Measurements from ENCODE around the gene ACACA. TPM values are rescaled to one million over a fixed set of nuclear protein-coding genes. Genes with fewer than 3 reads are reported as not detected.
A peak's percentile ranks its signal among the peaks of the same experiment; 100 is the strongest.
"Not testable (repeated sequence)": the region's sequence is repeated elsewhere in the genome, so short reads cannot be mapped to it uniquely, and the experiment has no call there.

ACACA gene
- total RNA-seq, 2 experiments from 2014 or later: 52.6 to 59.8 TPM

DNA sequence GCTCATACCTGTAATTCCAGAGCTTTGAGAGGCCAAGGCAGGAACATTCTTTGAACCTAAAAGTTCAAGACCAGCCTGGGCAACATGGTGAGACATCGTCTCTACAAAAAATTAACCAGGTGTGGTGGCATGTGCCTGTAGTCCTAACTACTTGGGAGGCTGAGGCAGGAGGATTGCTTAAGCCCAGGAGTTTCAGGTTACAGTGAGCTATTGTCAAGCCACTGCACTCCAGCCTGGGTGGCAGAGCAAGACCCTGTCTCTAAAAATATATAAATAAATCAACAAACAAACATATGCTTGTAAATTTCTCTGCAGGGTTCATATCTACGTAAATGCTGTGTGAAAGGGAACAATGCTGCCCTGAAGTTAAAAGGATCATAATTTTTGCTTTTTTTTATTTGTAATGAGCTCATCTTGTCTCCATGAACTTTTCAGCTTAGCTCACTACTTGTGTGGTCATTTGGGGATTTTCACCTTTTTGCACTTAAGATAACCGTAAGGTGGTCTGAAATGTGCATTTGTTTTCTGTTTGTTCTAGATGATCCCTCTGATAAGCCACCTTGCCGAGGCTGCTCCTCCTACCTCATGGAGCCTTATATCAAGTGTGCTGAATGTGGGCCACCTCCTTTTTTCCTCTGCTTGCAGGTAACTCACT lies 16.5 kb upstream of the ACACA start:
- DNase-seq: no peak
- Mint-ChIP-seq H3K36me3 (ENCODE audit: low read depth) (peaks cover 33% of the 10 kb centered on the region), H3K9me3 (no peaks in the 10 kb centered on the region), H3K4me1 (ENCODE audit: low read depth) (no peaks in the 10 kb centered on the region), H3K4me3 (no peak overlapping the region), H3K27me3 (ENCODE audit: low read depth) (no peaks in the 10 kb centered on the region), H3K27ac (no peak overlapping the region)
- CTCF ChIA-PET: interaction anchor here (2.2 kb wide), 1 partner anchor 14 kb away, joined by 5 read pairs; no protein-coding TSS in a partner anchor
- intact Hi-C loops (cut with micrococcal nuclease): no loop called here

DNA sequence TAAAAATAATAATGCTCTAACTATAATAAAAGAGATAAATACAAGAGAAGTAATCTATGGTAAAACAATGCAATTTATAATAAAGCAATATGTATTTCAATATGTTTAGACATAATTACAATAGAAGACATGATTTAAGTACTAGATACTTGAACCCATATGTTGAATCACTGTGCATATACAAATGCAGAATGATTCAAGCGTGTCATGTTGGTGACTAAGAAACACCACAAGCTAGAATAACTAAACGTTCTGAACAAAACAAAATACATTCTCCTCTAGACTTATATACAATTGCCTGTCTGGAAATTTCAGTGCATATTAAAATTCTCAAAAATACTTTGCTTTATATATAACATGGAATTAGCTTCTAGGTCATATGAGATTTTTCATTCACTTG lies 11.2 kb upstream of the ACACA start:
- no peak for DNase-seq
- CTCF ChIA-PET: no interaction called here
- peaks cover 10% of the 10 kb centered on the region for H3K4me1 Mint-ChIP-seq (ENCODE audit: low read depth)
- H3K9me3 Mint-ChIP-seq: no peaks in the 10 kb centered on the region
- H3K27ac Mint-ChIP-seq: no peak overlapping the region
- H3K27me3 Mint-ChIP-seq (ENCODE audit: low read depth): no peaks in the 10 kb centered on the region
- intact Hi-C loops (cut with micrococcal nuclease): no loop called here
- H3K4me3 Mint-ChIP-seq: no peak overlapping the region
- H3K36me3 Mint-ChIP-seq (ENCODE audit: low read depth): peaks cover 34% of the 10 kb centered on the region

DNA sequence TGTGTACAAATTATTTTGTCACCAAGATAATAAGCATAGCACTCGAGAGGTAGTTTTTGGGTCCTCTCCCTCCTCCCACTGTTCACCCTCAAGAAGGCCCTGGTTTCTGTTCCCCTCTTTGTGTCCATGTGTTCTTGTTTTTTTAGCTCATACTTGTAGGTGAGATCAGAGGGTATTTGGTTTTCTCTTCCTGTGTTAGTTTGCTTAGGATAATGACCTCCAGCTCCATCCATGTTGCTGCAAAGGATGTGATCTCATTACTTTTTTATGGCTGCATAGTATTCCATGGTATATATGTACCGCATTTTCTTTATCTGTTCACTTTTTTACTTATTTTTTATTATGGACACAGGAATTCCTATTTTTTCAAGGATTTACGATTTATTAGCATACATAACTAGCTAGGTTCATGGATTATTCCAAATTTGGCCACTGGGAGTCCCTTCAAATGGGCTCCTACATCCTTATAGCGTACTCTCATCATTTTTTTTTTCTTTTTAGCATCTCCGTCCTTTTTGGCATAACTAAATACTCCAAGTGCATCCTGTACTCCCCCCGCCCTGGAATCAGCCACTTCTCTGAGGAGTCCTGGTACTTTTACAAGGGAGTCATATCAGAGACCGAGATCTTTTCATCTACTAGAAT lies 7.4 kb upstream of the ACACA start:
- intact Hi-C loops (cut with micrococcal nuclease): no loop called here
- Mint-ChIP-seq H3K36me3 (ENCODE audit: low read depth) (peaks cover 38% of the 10 kb centered on the region), H3K4me1 (ENCODE audit: low read depth) (peaks cover 18% of the 10 kb centered on the region), H3K27me3 (ENCODE audit: low read depth) (no peaks in the 10 kb centered on the region), H3K4me3 (no peak overlapping the region), H3K9me3 (no peaks in the 10 kb centered on the region), H3K27ac (no peak overlapping the region)
- no peak for DNase-seq
- CTCF ChIA-PET: interaction anchor here (1.5 kb wide), 1 partner anchor 9 kb away, joined by 4 read pairs; no protein-coding TSS in a partner anchor

DNA sequence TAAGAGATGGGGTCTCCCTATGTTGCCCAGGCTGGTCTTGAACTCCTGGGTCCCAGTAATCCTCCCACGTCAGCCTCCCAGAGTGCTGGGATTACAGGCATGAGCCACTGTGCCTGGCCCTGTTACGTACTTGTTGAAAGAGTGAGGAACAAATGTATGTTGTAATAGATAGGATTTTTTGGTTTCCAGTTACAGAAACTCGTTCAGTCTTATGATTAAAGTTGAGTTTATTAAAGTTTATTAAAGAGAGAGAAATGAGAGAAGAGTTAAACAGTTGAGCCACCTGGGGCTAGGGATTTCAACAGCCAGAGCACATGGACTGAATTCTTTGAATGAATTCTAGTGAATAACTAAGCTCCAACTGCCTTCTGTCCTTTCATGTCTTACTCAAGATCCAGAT lies 3.7 kb upstream of the ACACA start:
- DNase-seq: no peak
- intact Hi-C loops (cut with micrococcal nuclease): no loop called here
- Mint-ChIP-seq H3K9me3 (no peaks in the 10 kb centered on the region), H3K27me3 (ENCODE audit: low read depth) (no peaks in the 10 kb centered on the region), H3K4me1 (ENCODE audit: low read depth) (peaks cover 36% of the 10 kb centered on the region), H3K27ac (no peak overlapping the region), H3K36me3 (ENCODE audit: low read depth) (peaks cover 52% of the 10 kb centered on the region), H3K4me3 (no peak overlapping the region)
- CTCF ChIA-PET: interaction anchor here (0.7 to 1.0 kb wide), 3 partner anchors 20 to 34 kb away, joined by 3 to 5 read pairs (median 4); partner anchors contain the start of gene C17orf78

DNA sequence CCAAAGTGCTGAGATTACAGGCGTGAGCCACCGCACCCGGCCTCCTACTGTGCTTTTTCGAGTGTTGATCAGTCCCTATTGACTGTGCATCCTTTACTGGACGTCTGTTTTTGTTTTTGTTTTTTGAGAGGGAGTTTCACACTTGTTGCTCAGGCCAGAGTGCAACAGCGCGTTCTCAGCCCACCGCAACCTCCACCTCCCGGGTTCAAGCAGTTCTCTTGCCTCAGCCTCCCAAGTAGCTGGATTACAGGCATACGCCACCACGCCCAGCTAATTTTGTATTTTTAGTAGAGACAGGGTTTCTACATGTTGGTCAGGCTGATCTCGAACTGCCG lies 1.5 kb upstream of the ACACA start:
- not testable (repeated sequence) for DNase-seq
- CTCF ChIA-PET: interaction anchor here (0.5 to 1.3 kb wide), 3 partner anchors 15 to 78 kb away, joined by 3 to 5 read pairs (median 5); no protein-coding TSS in a partner anchor
- peaks cover 49% of the 10 kb centered on the region for H3K4me1 Mint-ChIP-seq (ENCODE audit: low read depth)

DNA sequence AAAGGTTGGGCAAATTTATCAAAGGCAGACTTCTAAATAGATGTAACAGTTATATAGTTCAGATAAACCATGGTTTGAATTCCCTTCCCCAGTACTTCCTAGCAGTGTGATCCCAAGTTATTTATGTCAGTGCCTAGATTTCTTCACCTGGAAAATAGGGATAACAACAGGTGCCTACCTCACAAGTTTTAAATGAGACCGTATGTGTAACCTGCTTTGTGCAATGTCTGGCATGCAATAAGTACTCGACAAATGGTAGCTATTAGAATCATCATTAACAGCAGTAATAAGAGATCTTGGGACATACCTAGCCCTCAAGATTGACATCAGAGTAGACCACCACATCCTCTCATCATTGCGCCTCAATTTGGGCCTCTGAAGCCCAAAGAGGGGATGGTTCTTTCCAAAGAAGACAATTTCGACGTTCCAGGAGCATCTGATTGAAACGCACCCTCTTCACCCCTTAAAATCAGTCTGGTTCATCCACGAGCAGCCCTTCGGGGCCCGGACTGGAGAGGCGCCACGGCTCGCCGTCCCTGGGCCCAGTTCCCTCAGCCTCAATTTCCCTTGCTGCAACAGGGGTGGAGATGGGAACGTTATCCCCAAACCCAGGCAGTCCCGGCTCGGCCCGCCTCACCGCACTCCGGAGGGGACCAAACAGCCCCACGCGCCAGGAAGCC lies 541 bp downstream of the ACACA start:
- Mint-ChIP-seq H3K9me3 (no peaks in the 10 kb centered on the region), H3K27me3 (ENCODE audit: low read depth) (no peaks in the 10 kb centered on the region), H3K36me3 (ENCODE audit: low read depth) (peaks cover 41% of the 10 kb centered on the region), H3K4me3 (peak overlapping the region; percentile 97), H3K27ac (peak overlapping the region; percentile 95), H3K4me1 (ENCODE audit: low read depth) (peaks cover 58% of the 10 kb centered on the region)
- intact Hi-C loops (cut with micrococcal nuclease): loop anchor here (1.0 to 2.0 kb wide), 5 partner anchors 13 to 804 kb away; partner anchors contain the start of genes DUSP14 and SYNRG
- CTCF ChIA-PET: interaction anchor here (0.6 kb wide), 1 partner anchor 33 kb away, joined by 3 read pairs; no protein-coding TSS in a partner anchor
- no peak for DNase-seq

More for the DNA sequence above, 1.5 kb upstream of the ACACA start:
- intact Hi-C loops (cut with micrococcal nuclease); H3K27me3 Mint-ChIP-seq (ENCODE audit: low read depth); H3K9me3 Mint-ChIP-seq: not testable (repeated sequence)
- Mint-ChIP-seq H3K36me3 (ENCODE audit: low read depth) (peaks cover 48% of the 10 kb centered on the region), H3K27ac (peak overlapping the region; percentile 93), H3K4me3 (peak overlapping the region; percentile 82)

DNA sequence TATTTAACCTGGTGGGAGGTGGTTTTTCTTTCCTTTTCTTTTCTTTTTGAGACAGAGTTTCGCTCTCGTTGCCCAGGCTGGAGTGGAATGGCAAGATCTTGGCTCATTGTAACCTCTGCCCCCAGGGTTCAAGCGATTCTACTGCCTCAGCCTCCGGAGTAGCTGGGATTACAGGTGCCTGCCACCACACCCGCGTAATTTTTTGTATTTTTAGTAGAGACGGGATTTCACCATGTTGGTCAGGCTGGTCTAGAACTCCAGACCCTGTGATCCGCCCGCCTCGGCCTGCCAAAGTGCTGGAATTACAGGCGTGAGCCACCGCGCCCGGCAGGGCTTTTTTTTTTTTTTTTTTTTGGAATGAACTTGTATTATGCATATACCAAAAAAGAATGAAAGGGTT lies 1.1 kb downstream of the ACACA start:
- H3K27me3 Mint-ChIP-seq (ENCODE audit: low read depth); intact Hi-C loops (cut with micrococcal nuclease); DNase-seq; H3K9me3 Mint-ChIP-seq; H3K27ac Mint-ChIP-seq: not testable (repeated sequence)
- Mint-ChIP-seq H3K36me3 (ENCODE audit: low read depth) (peaks cover 36% of the 10 kb centered on the region), H3K4me1 (ENCODE audit: low read depth) (peaks cover 58% of the 10 kb centered on the region), H3K4me3 (peak overlapping the region; percentile 97)
- CTCF ChIA-PET: interaction anchor here (0.8 kb wide), 1 partner anchor 9 kb away, joined by 4 read pairs; no protein-coding TSS in a partner anchor

DNA sequence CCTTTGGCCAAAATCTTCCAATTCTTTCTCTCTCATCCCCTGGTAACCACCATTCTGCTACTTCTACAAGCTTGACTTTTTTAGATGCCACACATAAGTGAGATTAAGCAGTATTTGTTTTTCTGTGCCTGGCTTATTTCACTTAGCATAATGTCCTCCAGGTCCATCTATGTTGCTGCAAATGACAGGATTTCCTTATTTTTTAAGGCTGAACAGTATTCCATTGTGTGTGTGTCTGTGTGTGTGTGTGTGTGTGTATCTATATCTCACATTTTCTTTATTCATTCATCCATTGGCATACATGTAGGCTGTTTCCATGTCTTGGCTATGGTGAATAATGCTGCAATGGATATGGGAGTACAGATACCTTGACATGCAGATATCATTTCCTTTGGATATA lies 6.1 kb downstream of the ACACA start:
- Mint-ChIP-seq H3K4me3 (no peak overlapping the region), H3K27ac (no peak overlapping the region), H3K36me3 (ENCODE audit: low read depth) (peaks cover 15% of the 10 kb centered on the region), H3K27me3 (ENCODE audit: low read depth) (no peaks in the 10 kb centered on the region), H3K9me3 (no peaks in the 10 kb centered on the region), H3K4me1 (ENCODE audit: low read depth) (peaks cover 36% of the 10 kb centered on the region)
- intact Hi-C loops (cut with micrococcal nuclease): no loop called here
- DNase-seq: no peak
- CTCF ChIA-PET: interaction anchor here (1.0 kb wide), 1 partner anchor 13 kb away, joined by 4 read pairs; no protein-coding TSS in a partner anchor

DNA sequence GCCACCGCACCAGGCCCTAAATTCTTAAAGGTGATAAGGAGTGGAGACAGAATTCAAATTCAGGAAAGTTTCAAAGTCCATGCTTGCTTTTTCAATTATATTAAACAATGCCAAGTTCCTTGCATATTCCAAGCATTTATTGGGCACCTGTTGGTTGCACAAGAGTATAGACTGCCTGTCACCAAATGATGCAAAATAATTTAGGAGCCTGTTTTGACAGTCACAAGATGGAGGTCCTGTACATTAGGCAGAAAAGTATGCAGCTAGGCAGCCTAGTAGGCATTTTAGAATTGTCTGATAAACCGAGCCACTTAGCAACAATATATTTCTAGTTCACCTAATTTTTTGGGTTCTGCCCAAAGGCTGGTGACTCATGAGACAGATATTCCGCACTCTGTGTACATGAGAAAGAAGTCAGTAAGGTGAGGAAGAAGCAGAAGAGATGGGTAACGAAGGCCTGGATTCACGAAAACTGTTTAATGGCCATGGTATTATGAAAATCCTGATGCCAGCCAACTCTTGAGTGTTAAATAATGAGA lies 7.3 kb downstream of the ACACA start:
- Mint-ChIP-seq H3K4me1 (ENCODE audit: low read depth) (peaks cover 27% of the 10 kb centered on the region), H3K36me3 (ENCODE audit: low read depth) (peaks cover 6% of the 10 kb centered on the region), H3K27me3 (ENCODE audit: low read depth) (no peaks in the 10 kb centered on the region), H3K9me3 (no peaks in the 10 kb centered on the region), H3K4me3 (no peak overlapping the region), H3K27ac (no peak overlapping the region)
- CTCF ChIA-PET: interaction anchor here (0.5 to 2.4 kb wide), 5 partner anchors 16 to 38 kb away, joined by 3 to 64 read pairs (median 5); partner anchors contain the start of gene C17orf78
- DNase-seq: no peak
- intact Hi-C loops (cut with micrococcal nuclease): no loop called here

DNA sequence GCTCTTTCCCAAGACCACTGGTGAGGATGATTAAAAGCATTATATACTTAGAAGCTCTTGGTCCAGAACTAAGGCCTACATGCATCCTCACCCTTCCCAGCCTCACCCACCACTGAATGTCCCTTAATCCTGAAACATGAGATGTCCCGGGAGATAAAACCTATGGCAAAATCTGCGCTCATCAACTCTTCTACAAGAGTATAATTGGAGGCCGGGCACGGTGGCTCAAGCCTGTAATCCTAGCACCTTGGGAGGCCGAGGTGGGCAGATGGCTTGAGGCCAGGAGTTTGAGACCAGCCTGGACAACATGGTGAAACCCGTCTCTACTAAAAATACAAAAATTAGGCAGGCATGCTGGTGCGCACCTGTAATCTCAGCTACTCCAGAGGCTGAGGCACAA lies 13.3 kb downstream of the ACACA start:
- H3K4me3 Mint-ChIP-seq: no peak overlapping the region
- DNase-seq: no peak
- CTCF ChIA-PET: interaction anchor here (4.1 kb wide), 1 partner anchor 20 kb away, joined by 21 read pairs; no protein-coding TSS in a partner anchor
- H3K27me3 Mint-ChIP-seq (ENCODE audit: low read depth): no peaks in the 10 kb centered on the region
- no peaks in the 10 kb centered on the region for H3K36me3 Mint-ChIP-seq (ENCODE audit: low read depth)
- H3K9me3 Mint-ChIP-seq: no peaks in the 10 kb centered on the region
- intact Hi-C loops (cut with micrococcal nuclease): loop anchor here (2.0 kb wide), 1 partner anchor 13 kb away; the partner anchor contains the start of genes ACACA and TADA2A
- peaks cover 20% of the 10 kb centered on the region for H3K4me1 Mint-ChIP-seq (ENCODE audit: low read depth)
- H3K27ac Mint-ChIP-seq: no peak overlapping the region

DNA sequence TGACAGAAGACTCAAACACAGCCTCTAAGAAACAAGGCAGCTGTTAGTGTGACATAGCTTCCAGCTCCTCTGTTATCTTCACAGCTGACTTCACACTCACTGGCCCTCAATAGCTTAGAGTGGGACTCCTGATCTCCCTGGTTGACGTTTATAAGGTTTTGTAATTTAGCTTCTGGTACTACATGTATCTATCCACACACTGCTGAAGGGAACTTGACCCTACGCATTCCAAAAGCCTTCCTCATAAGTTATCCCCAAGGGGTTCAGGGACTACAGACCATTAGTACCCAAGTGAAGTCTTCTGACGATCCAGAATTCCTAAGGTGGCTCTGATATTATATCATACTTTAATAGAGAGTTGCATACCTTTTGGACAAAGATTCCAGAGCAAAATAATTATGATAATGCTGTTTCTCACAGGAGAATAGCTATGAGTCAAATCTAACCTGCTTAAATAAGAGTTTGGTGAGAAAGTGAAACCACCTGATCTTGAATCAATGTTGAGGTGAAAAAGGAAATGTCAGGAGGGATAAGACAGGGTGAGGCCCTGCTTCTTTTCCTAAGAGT lies 14.5 kb downstream of the ACACA start:
- Mint-ChIP-seq H3K27me3 (ENCODE audit: low read depth) (no peaks in the 10 kb centered on the region), H3K27ac (no peak overlapping the region), H3K9me3 (no peaks in the 10 kb centered on the region), H3K36me3 (ENCODE audit: low read depth) (no peaks in the 10 kb centered on the region), H3K4me3 (no peak overlapping the region), H3K4me1 (ENCODE audit: low read depth) (peaks cover 17% of the 10 kb centered on the region)
- intact Hi-C loops (cut with micrococcal nuclease): loop anchor here (2.0 kb wide), 1 partner anchor 15 kb away; the partner anchor contains the start of genes ACACA and TADA2A
- CTCF ChIA-PET: interaction anchor here (2.5 to 4.1 kb wide), 2 partner anchors 16 to 19 kb away, joined by 11 to 21 read pairs; partner anchors contain the start of gene C17orf78
- DNase-seq: no peak

Measured in activated naive CD4-positive, alpha-beta T cell treated with anti-CD3 and anti-CD28 coated beads for 36 hours (primary cell).